Fibroblast of skin of left biceps (primary cell): Measurements from ENCODE around the gene TMBIM6.

Experiments
- DNase-seq, 2 experiments: peaks; one replicate each; pipeline ENCODE4 v3.0.0-alpha.2; 2013; ENCODE audit warnings: low read depth in 2 of 2

Gene TMBIM6

GRCh38 chr12:49796606-49797448 lies 55.5 kb downstream of the TMBIM6 start:
- no peak for DNase-seq

- DNase-seq, result no peak
Observed at GRCh38 chr12:49797449-49797776, 56.1 kb downstream of the TMBIM6 start.

- no peak for DNase-seq
Observed at GRCh38 chr12:49798248-49798647, 56.9 kb downstream of the TMBIM6 start.

- no peak for DNase-seq
Observed at GRCh38 chr12:49798934-49799333, 57.6 kb downstream of the TMBIM6 start.

- DNase-seq, result no peak
Observed at GRCh38 chr12:49800421-49801140, 59.2 kb downstream of the TMBIM6 start.

GRCh38 chr12:49801141-49802063 lies 60.0 kb downstream of the TMBIM6 start:
- no peak for DNase-seq

- DNase-seq, result no peak
Observed at GRCh38 chr12:49803693-49804450, 62.5 kb downstream of the TMBIM6 start.

GRCh38 chr12:49804821-49805220 lies 63.5 kb downstream of the TMBIM6 start:
- no peak for DNase-seq

GRCh38 chr12:49805409-49805808 lies 64.1 kb downstream of the TMBIM6 start:
- DNase-seq, result no peak

- DNase-seq, result no peak
Observed at GRCh38 chr12:49806321-49806813, 65.0 kb downstream of the TMBIM6 start.

GRCh38 chr12:49806877-49807276 lies 65.5 kb downstream of the TMBIM6 start:
- DNase-seq, result no peak

- DNase-seq, result no peak
Observed at GRCh38 chr12:49807991-49808580, 66.7 kb downstream of the TMBIM6 start.

GRCh38 chr12:49808686-49809380 lies 67.5 kb downstream of the TMBIM6 start:
- no peak for DNase-seq

- DNase-seq, result no peak
Observed at GRCh38 chr12:49809381-49809905, 68.1 kb downstream of the TMBIM6 start.

- DNase-seq, result no peak
Observed at GRCh38 chr12:49809906-49810389, 68.6 kb downstream of the TMBIM6 start.

GRCh38 chr12:49811136-49811535 lies 69.8 kb downstream of the TMBIM6 start:
- no peak for DNase-seq

GRCh38 chr12:49811961-49812401 lies 70.6 kb downstream of the TMBIM6 start:
- DNase-seq, result no peak

GRCh38 chr12:49813131-49813530 lies 71.8 kb downstream of the TMBIM6 start:
- DNase-seq, result no peak
